H1 (cell line): ENCODE data around the gene BAZ2B. TPM values are rescaled to one million over a fixed set of nuclear protein-coding genes. Genes with fewer than 3 reads are reported as not detected.

Experiments used
- CTCF ChIA-PET: fragments of 300-600 bp; sonication (Branson Sonifier 250); formaldehyde crosslinking; loops from one replicate; lab custom pipeline; 2021; ENCODE audit not compliant: partially characterized antibody; lab: Charles Lee
- POLR2A ChIA-PET: fragments of 300-600 bp; sonication (Branson Sonifier 250); formaldehyde crosslinking; loops from one replicate; lab custom pipeline; 2021; ENCODE audit warnings: inconsistent platforms; ENCODE audit not compliant: partially characterized antibody; lab: Charles Lee
- DNase-seq, 2 experiments: peaks; one replicate each; pipeline versions ENCODE4 v3.0.0 to v3.0.0-alpha.2; 2010 to 2022; ENCODE audit warnings: low spot score in 2 of 2, low read depth in 1 of 2, mixed read lengths in 1 of 2
- FAIRE-seq: peaks from 2 replicates; lab custom pipeline; 2011; peaks lifted over from hg19 to GRCh38; lab: Jason Lieb, UNC
- H2AFZ ChIP-seq: 2 replicates; pipeline ENCODE4 v1.8.1; 2012; ENCODE audit warnings: low read length, inconsistent platforms
- H2AK5ac ChIP-seq: 2 replicates; pipeline ENCODE4 v1.6.1; 2013; ENCODE audit warnings: low read depth, low read length
- H2BK120ac ChIP-seq: replicated peaks from 2 replicates; pipeline ENCODE3; 2013; ENCODE audit warnings: low read depth, low read length, inconsistent platforms
- H2BK12ac ChIP-seq: 2 replicates; pipeline ENCODE4 v1.6.1; 2013; ENCODE audit warnings: low read depth, low read length
- H2BK15ac ChIP-seq: 2 replicates; pipeline ENCODE4 v1.6.1; 2013; ENCODE audit warnings: low read length
- H2BK20ac ChIP-seq: 2 replicates; pipeline ENCODE4 v1.6.1; 2013; ENCODE audit warnings: low read length
- H2BK5ac ChIP-seq: 2 replicates; pipeline ENCODE4 v1.6.1; 2013; ENCODE audit warnings: low read depth, low read length
- H3K14ac ChIP-seq: 2 replicates; pipeline ENCODE4 v1.6.1; 2013; ENCODE audit warnings: inconsistent platforms; ENCODE audit not compliant: insufficient read length
- H3K18ac ChIP-seq: 2 replicates; pipeline ENCODE4 v1.6.1; 2013; ENCODE audit warnings: low read length; ENCODE audit errors: extremely low read depth
- H3K23ac ChIP-seq: 2 replicates; pipeline ENCODE4 v1.6.1; 2013; ENCODE audit warnings: inconsistent platforms; ENCODE audit not compliant: insufficient read length
- H3K23me2 ChIP-seq: 2 replicates; pipeline ENCODE4 v1.6.1; 2013; ENCODE audit warnings: low read depth, low read length
- H3K27ac ChIP-seq: 2 replicates; pipeline ENCODE4 v1.6.1; 2011; ENCODE audit warnings: low read depth, low read length, inconsistent platforms
- H3K27me3 ChIP-seq, 4 experiments: replicated peaks in 1 of 4; 1 replicate in 1 of 4; 2 replicates in 3 of 4; pipeline versions ENCODE4 v1.6.1 to v1.8.1; 2011 to 2013; ENCODE audit warnings: low read length in 3 of 4, mild to moderate bottlenecking in 3 of 4, inconsistent platforms in 2 of 4, mixed read lengths in 2 of 4, moderate library complexity in 1 of 4; ENCODE audit not compliant: control insufficient read depth in 3 of 4, insufficient read depth in 3 of 4; ENCODE audit errors: extremely low read depth in 1 of 4
- H3K36me3 ChIP-seq, 4 experiments: 2 replicates each; pipeline versions ENCODE4 v1.6.1 to v1.8.1; 2011 to 2013; ENCODE audit warnings: mild to moderate bottlenecking in 4 of 4, low read length in 3 of 4, moderate library complexity in 2 of 4, control low read depth in 1 of 4, inconsistent platforms in 1 of 4; ENCODE audit not compliant: insufficient read depth in 4 of 4, control insufficient read depth in 2 of 4
- H3K4ac ChIP-seq: replicated peaks from 2 replicates; pipeline ENCODE3; 2013; ENCODE audit warnings: low read length, low read depth, mixed read lengths, inconsistent platforms; ENCODE audit not compliant: insufficient read length
- H3K4me1 ChIP-seq, 4 experiments: replicated peaks in 1 of 4; 1 replicate in 1 of 4; 2 replicates in 3 of 4; pipeline versions ENCODE4 v1.6.1 to v1.8.1; 2011 to 2013; ENCODE audit warnings: low read length in 3 of 4, inconsistent platforms in 2 of 4, mixed read lengths in 1 of 4; ENCODE audit not compliant: insufficient read depth in 4 of 4, control insufficient read depth in 3 of 4
- H3K4me2 ChIP-seq, 2 experiments: 2 replicates each; pipeline versions ENCODE4 v1.6.1 to v1.8.1; 2011 to 2013; ENCODE audit warnings: low read depth in 2 of 2, low read length in 2 of 2, control low read depth in 1 of 2, inconsistent platforms in 1 of 2, mild to moderate bottlenecking in 1 of 2; ENCODE audit not compliant: insufficient read depth in 1 of 2
- H3K4me3 ChIP-seq, 4 experiments: fragments of 200-600, 300-600 bp in 1 of 4; sonication (generic), shearing (Covaris generic), sonication (Bioruptor Twin) in 1 of 4; 2 replicates each; pipeline versions ENCODE4 v1.5.1 to v1.8.1; 2011 to 2016; ENCODE audit warnings: low read length in 4 of 4, low read depth in 3 of 4, control low read depth in 2 of 4, inconsistent platforms in 2 of 4, mild to moderate bottlenecking in 2 of 4, mixed read lengths in 1 of 4, moderate library complexity in 1 of 4; ENCODE audit not compliant: insufficient read depth in 2 of 4; ENCODE audit errors: extremely low read depth in 1 of 4
- H3K56ac ChIP-seq: replicated peaks from 2 replicates; pipeline ENCODE3; 2013; ENCODE audit warnings: low read depth, mild to moderate bottlenecking, mixed read lengths, low read length, inconsistent platforms; ENCODE audit not compliant: insufficient read length
- H3K79me1 ChIP-seq: 2 replicates; pipeline ENCODE4 v1.6.1; 2013; ENCODE audit warnings: low read depth, low read length, control low read depth
- H3K79me2 ChIP-seq, 2 experiments: 2 replicates each; pipeline versions ENCODE4 v1.6.1 to v1.8.1; 2012 to 2013; ENCODE audit warnings: low read length in 2 of 2, mild to moderate bottlenecking in 2 of 2, inconsistent platforms in 1 of 2; ENCODE audit not compliant: insufficient read depth in 2 of 2, control insufficient read depth in 1 of 2
- H3K9ac ChIP-seq, 4 experiments: replicated peaks in 1 of 4; 1 replicate in 1 of 4; 2 replicates in 3 of 4; pipeline versions ENCODE4 v1.6.1 to v1.8.1; 2011 to 2013; ENCODE audit warnings: low read depth in 3 of 4, low read length in 3 of 4, control low read depth in 2 of 4, mild to moderate bottlenecking in 2 of 4, moderate library complexity in 2 of 4, inconsistent platforms in 1 of 4; ENCODE audit errors: extremely low read depth in 1 of 4
- H3K9me3 ChIP-seq, 2 experiments: 2 replicates each; pipeline versions ENCODE4 v1.6.1 to v1.8.1; 2012 to 2013; ENCODE audit warnings: mild to moderate bottlenecking in 2 of 2, moderate library complexity in 2 of 2, control low read depth in 1 of 2, inconsistent platforms in 1 of 2, low read depth in 1 of 2, low read length in 1 of 2, mixed read lengths in 1 of 2; ENCODE audit not compliant: insufficient read depth in 2 of 2
- H4K20me1 ChIP-seq, 2 experiments: replicated peaks in 1 of 2; 2 replicates each; pipeline versions ENCODE3 to v1.8.1; 2011 to 2013; ENCODE audit warnings: inconsistent platforms in 2 of 2, low read length in 2 of 2, mild to moderate bottlenecking in 1 of 2; ENCODE audit not compliant: insufficient read depth in 2 of 2, control insufficient read depth in 1 of 2
- H4K5ac ChIP-seq: 2 replicates; pipeline ENCODE4 v1.6.1; 2013; ENCODE audit warnings: low read length, low read depth, mixed read lengths, inconsistent platforms; ENCODE audit not compliant: insufficient read length
- H4K8ac ChIP-seq: 2 replicates; pipeline ENCODE4 v1.8.0; 2013; ENCODE audit warnings: mild to moderate bottlenecking, moderate library complexity, low read length, inconsistent platforms; ENCODE audit not compliant: insufficient read depth; ENCODE audit errors: extremely low read depth
- H4K91ac ChIP-seq: replicated peaks from 2 replicates; pipeline ENCODE3; 2013; ENCODE audit warnings: low read length, mixed read lengths, inconsistent platforms; ENCODE audit not compliant: insufficient read length
- ASH2L ChIP-seq: fragments of 200-600, 300-600 bp; sonication (generic); IDR thresholded peaks from one replicate; pipeline ENCODE4 v1.7.1; 2017; ENCODE audit warnings: low read length
- ATF2 ChIP-seq: IDR thresholded peaks from 2 replicates; pipeline ENCODE4 v1.6.1; 2012; ENCODE audit warnings: low read length, inconsistent platforms
- CBX5 ChIP-seq: fragments of 300-800, 300-1000 bp; sonication (generic); IDR thresholded peaks from 2 replicates; pipeline ENCODE4 v1.7.1; 2016; ENCODE audit warnings: antibody characterized with exemption, low read length, low read depth
- CTCF ChIP-seq, 3 experiments: IDR thresholded peaks; 1 replicate in 2 of 3; 2 replicates in 1 of 3; pipeline versions ENCODE4 v1.5.1 to v1.6.1; 2011; ENCODE audit warnings: low read length in 3 of 3, mild to moderate bottlenecking in 3 of 3, inconsistent platforms in 2 of 3, low read depth in 1 of 3, moderate library complexity in 1 of 3; ENCODE audit not compliant: insufficient read depth in 1 of 3; ENCODE audit errors: control extremely low read depth in 1 of 3
- POLR2A ChIP-seq, 2 experiments: IDR thresholded peaks; 1 replicate in 1 of 2; 2 replicates in 1 of 2; pipeline ENCODE4 v1.6.1; 2011; ENCODE audit warnings: low read depth in 2 of 2, low read length in 2 of 2, mild to moderate bottlenecking in 2 of 2; ENCODE audit errors: control extremely low read depth in 1 of 2
- POLR2AphosphoS5 ChIP-seq: IDR thresholded peaks from 2 replicates; pipeline ENCODE4 v1.6.1; 2011; ENCODE audit warnings: low read depth, low read length
- POU5F1 ChIP-seq: IDR thresholded peaks from 2 replicates; pipeline ENCODE4 v1.6.1; 2011; ENCODE audit warnings: low read depth, mild to moderate bottlenecking, low read length, moderate library complexity
- RAD21 ChIP-seq, 2 experiments: IDR thresholded peaks in 1 of 2; conservative IDR thresholded peaks in 1 of 2; 2 replicates each; pipeline ENCODE4 v1.6.1; 2011; ENCODE audit warnings: low read depth in 2 of 2, low read length in 2 of 2, improper control_type of control experiment in 1 of 2, inconsistent platforms in 1 of 2, mild to moderate bottlenecking in 1 of 2, moderate library complexity in 1 of 2
- SP2 ChIP-seq: IDR thresholded peaks from 2 replicates; pipeline ENCODE4 v1.6.1; 2012; ENCODE audit warnings: mild to moderate bottlenecking, low read length, inconsistent platforms
- SP4 ChIP-seq: IDR thresholded peaks from 2 replicates; pipeline ENCODE4 v1.6.1; 2012; ENCODE audit warnings: low read length, inconsistent platforms
- WGBS, 2 experiments: shearing (Covaris generic) in 1 of 2; methylation state at CpG; one replicate each; pipeline versions ENCODE4 v1.1.6 to v1.1.7; 2013 to 2015; ENCODE audit warnings: low lambda C conversion rate in 2 of 2, mixed read lengths in 2 of 2, inconsistent platforms in 1 of 2, low coverage in 1 of 2, missing lambda C conversion rate in 1 of 2; ENCODE audit not compliant: insufficient replicate concordance in 2 of 2, insufficient coverage in 1 of 2, insufficient read length in 1 of 2; ENCODE audit errors: extremely low coverage in 1 of 2, missing lambda C conversion rate in 1 of 2; 5-methylcytosine and 5-hydroxymethylcytosine counted together
- polyA plus RNA-seq, 7 experiments: library from polyadenylated mRNA; depleted of rRNA in 3 of 7; stranded (reverse) in 5 of 7; unstranded in 2 of 7; fragments of >200 nt in 5 of 7; fragments of 200-250 nt in 2 of 7; gene quantifications; 1 replicate in 5 of 7; 2 replicates in 1 of 7; 4 replicates in 1 of 7; pipeline versions ENCODE4 v1.2.1 to v1.2.3, GENCODE V29; 2011 to 2013; ENCODE audit warnings: missing spikeins in 2 of 7, mixed read lengths in 2 of 7
- total RNA-seq: library from RNA; stranded (reverse); fragmentation: NEBNext Ultra II Directional; extraction: Animal tissue kit (Norgen Biotek cat#: 25700); gene quantifications from 2 replicates; pipeline ENCODE4 v1.2.1, GENCODE V29; 2021

The BAZ2B gene
- total and polyA plus RNA-seq, 2 of the 8 experiments (the other 6 are each of a cell fraction or from before 2014, with no cell fraction given) = 15.2 to 46.3 TPM

GRCh38 chr2:159549234-159549633 lies 67.1 kb downstream of the BAZ2B start:
- Histone ChIP-seq H2BK15ac (no peak overlapping the region), H3K9ac (no peak overlapping the region), H3K14ac (no peak overlapping the region), H3K56ac (no peak overlapping the region), H2BK20ac (no peak overlapping the region), H3K36me3 (peaks cover 0 to 2% (median 0%) of the 10 kb centered on the region in 4 experiments; a peak in 2 of 8 replicates), H2BK12ac (no peak overlapping the region), H2BK120ac (no peak overlapping the region), H2BK5ac (no peak overlapping the region), H3K18ac (no peak overlapping the region), H3K79me1 (no peaks in the 10 kb centered on the region), H3K27me3 (no peaks in the 10 kb centered on the region), H3K23ac (no peak overlapping the region), H4K20me1 (peaks cover 0 to 2% of the 10 kb centered on the region in 2 experiments), H3K27ac (no peak overlapping the region), H4K5ac (no peak overlapping the region), H4K8ac (no peak overlapping the region), H3K4me3 (no peak overlapping the region), H2AFZ (no peak overlapping the region), H4K91ac (no peak overlapping the region), H3K4me2 (no peak overlapping the region), H2AK5ac (no peak overlapping the region), H3K79me2 (no peaks in the 10 kb centered on the region; a peak in 2 of 4 replicates), H3K23me2 (no peaks in the 10 kb centered on the region), H3K4ac (no peak overlapping the region), H3K4me1 (no peaks in the 10 kb centered on the region), H3K9me3 (no peaks in the 10 kb centered on the region)
- ChIA-PET POLR2A (interaction anchor here (1.3 kb wide), 1 partner anchor 10 kb away, joined by 3 read pairs; no protein-coding TSS in a partner anchor), CTCF (interaction anchor here (1.9 kb wide), 1 partner anchor 10 kb away, joined by 5 read pairs; no protein-coding TSS in a partner anchor)
- no peak for FAIRE-seq
- WGBS, 2 experiments = 89% methylated on average over 6 of the region's 6 CpGs; no CpG with 5 or more reads in 1 of the 2 experiments
- no peak for DNase-seq
- TF ChIP-seq POLR2AphosphoS5 (no peak), POLR2A (IDR thresholded peaks at IDR 0.05; ENCODE audit: control extremely low read depth in 1 of 2, low read depth in 2 of 2, low read length in 2 of 2) (no peak), ASH2L (no peak), ATF2 (no peak), POU5F1 (no peak), RAD21 (IDR thresholded peaks at IDR 0.05 in 1 of 2, conservative IDR thresholded peaks at IDR 0.05 in 1 of 2; ENCODE audit: low read depth in 2 of 2, low read length in 2 of 2) (no peak), SP2 (no peak), CTCF (IDR thresholded peaks at IDR 0.05; ENCODE audit: control extremely low read depth in 1 of 3, insufficient read depth in 1 of 3, low read depth in 1 of 3, low read length in 3 of 3) (no peak), SP4 (no peak), CBX5 (no peak)
